Bronchial epithelial cell (primary cell): ENCODE measurements around the gene DTNBP1. TPM values are rescaled to one million over a fixed set of nuclear protein-coding genes. Genes with fewer than 3 reads are reported as not detected.

Source experiments
- DNase-seq: peaks from one replicate; pipeline ENCODE4 v3.0.0-alpha.2; 2010; ENCODE audit warnings: low read depth
- FAIRE-seq: peaks from 2 replicates; lab custom pipeline; 2011; peaks lifted over from hg19 to GRCh38; lab: Jason Lieb, UNC
- H3K27me3 ChIP-seq: 2 replicates; pipeline ENCODE4 v1.5.1; 2011; ENCODE audit warnings: low read length; ENCODE audit not compliant: control insufficient read depth, insufficient read depth
- H3K36me3 ChIP-seq: 2 replicates; pipeline ENCODE4 v1.5.1; 2011; ENCODE audit warnings: low read length; ENCODE audit not compliant: control insufficient read depth, insufficient read depth
- H3K4me3 ChIP-seq: 2 replicates; pipeline ENCODE4 v1.5.1; 2011; ENCODE audit warnings: mild to moderate bottlenecking, low read depth, low read length, control low read depth
- total RNA-seq: library from RNA; depleted of rRNA; stranded (reverse); fragments of >200 nt; gene quantifications from 2 replicates; pipeline ENCODE4 v1.2.1, GENCODE V29; 2014
- TF ChIP-seq, protein P1 (sequence below): IDR thresholded peaks from 2 replicates; pipeline ENCODE4 v1.5.1; 2011; ENCODE audit warnings: mild to moderate bottlenecking, moderate library complexity, low read length, control low read depth, inconsistent platforms; ENCODE audit not compliant: insufficient read depth, severe bottlenecking

Gene DTNBP1, protein sequence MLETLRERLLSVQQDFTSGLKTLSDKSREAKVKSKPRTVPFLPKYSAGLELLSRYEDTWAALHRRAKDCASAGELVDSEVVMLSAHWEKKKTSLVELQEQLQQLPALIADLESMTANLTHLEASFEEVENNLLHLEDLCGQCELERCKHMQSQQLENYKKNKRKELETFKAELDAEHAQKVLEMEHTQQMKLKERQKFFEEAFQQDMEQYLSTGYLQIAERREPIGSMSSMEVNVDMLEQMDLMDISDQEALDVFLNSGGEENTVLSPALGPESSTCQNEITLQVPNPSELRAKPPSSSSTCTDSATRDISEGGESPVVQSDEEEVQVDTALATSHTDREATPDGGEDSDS
- 6.3 and 11.0 TPM in 2 replicates for total RNA-seq

DNA sequence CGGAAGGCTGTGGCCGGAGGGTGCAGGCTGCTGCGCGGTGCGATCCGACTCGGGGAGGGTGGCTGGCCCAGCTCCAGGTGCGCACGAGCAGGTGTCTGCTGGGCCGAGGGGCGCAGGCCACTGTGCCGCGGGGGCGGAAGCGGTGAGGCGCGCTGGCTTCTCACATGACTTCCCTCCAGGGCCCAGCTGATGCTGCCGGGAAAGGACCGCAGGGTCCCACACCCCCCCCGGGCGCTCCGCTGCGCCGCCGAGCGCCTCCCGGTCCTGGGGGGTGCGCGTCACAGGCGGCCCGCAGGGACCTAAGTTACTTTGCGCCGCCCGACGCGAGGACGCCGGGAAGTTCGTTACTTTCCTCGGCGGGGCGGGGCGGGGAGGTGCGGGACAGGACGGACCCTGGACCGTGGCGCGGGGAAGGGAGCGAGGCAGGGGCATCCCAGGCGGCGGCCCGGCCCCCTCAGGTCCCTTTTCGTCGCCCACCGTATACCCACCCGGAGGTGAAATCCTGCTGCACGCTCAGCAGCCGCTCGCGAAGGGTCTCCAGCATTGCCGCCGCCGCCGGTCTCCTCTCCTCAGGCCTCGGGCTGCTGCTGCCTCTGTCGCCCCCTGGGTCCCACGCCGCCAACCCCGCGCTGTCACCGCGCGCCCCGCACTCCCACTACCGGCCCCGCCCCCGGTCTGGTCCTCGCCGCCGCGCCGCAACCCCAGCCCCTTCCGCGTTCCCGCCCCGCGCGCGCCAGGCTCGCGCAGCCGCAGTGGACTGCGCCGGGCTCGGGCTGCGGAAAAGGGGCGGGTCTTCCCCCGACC, at the start of gene DTNBP1:
Gene DTNBP1 (minus strand): TSS at position 703 of the 804 bp plus-strand sequence. CDS start 159 bp downstream, at position 544.
- no peak for FAIRE-seq

DNA sequence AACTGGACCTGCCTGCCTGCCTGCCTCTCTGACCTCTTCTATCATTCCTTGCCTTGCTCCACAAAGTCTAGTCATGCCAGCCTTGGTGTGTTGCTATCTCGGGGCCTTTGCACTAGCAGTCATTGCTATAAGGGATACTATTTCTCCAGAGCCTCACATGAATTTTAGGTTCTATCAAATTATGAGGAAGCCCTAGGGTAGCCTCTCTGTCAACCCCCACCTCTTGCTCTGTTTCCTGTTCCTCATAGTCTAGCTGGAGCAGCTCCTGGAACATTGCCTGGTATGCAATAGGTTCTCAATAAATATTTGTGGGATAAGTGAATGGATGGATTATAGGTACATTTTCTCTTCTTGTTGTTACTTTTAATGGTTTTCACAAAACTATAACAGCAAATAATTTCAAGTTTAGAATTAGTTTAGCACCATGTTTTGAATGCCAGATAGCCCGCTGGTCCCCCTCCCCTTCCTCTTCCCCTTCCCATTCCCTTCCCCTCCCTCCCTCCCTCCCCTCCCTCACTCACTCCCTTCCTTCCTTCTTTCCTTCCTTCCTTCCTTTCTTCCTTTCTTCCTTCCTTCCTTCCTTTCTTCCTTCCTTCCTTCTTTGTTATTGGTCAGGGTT, 46.9 kb upstream of the DTNBP1 start:
- no peak overlapping the region for H3K4me3 ChIP-seq
- TF ChIP-seq, protein P1, sequence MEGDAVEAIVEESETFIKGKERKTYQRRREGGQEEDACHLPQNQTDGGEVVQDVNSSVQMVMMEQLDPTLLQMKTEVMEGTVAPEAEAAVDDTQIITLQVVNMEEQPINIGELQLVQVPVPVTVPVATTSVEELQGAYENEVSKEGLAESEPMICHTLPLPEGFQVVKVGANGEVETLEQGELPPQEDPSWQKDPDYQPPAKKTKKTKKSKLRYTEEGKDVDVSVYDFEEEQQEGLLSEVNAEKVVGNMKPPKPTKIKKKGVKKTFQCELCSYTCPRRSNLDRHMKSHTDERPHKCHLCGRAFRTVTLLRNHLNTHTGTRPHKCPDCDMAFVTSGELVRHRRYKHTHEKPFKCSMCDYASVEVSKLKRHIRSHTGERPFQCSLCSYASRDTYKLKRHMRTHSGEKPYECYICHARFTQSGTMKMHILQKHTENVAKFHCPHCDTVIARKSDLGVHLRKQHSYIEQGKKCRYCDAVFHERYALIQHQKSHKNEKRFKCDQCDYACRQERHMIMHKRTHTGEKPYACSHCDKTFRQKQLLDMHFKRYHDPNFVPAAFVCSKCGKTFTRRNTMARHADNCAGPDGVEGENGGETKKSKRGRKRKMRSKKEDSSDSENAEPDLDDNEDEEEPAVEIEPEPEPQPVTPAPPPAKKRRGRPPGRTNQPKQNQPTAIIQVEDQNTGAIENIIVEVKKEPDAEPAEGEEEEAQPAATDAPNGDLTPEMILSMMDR = no peak
- no peaks in the 10 kb centered on the region for H3K36me3 ChIP-seq
- no peaks in the 10 kb centered on the region for H3K27me3 ChIP-seq
- DNase-seq (no peak), FAIRE-seq (no peak)

More for the DNA sequence above, at the start of gene DTNBP1:
- peak; percentile 40 for DNase-seq
- peak within 1 kb of the TSS; percentile 58 for H3K4me3 ChIP-seq
- H3K36me3 ChIP-seq = no peaks in the 10 kb centered on the region
- TF ChIP-seq, protein P1 = no peak
- H3K27me3 ChIP-seq = no peaks in the 10 kb centered on the region

DNA sequence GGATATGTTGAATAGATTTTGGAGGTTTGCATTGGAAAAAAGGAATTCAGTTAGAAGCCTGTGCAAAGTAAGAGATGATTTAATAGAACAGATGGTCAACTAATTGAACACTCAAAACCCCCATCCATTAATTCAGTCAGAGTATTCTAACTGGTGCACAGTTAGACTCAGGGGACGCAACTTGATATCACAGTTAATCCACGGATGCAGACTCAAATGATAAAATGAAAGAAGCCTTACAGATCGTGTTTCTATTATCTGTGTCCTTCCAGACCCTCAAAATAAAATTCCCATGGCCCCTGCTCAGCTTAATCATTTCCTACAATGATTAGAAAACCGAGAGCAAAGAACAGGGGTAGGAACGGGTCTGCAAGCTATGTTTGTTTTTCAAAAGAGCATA, 45.4 kb upstream of the DTNBP1 start:
- DNase-seq = no peak
- H3K4me3 ChIP-seq = no peak overlapping the region
- no peaks in the 10 kb centered on the region for H3K36me3 ChIP-seq
- TF ChIP-seq, protein P1 = no peak
- FAIRE-seq = no peak
- no peaks in the 10 kb centered on the region for H3K27me3 ChIP-seq

DNA sequence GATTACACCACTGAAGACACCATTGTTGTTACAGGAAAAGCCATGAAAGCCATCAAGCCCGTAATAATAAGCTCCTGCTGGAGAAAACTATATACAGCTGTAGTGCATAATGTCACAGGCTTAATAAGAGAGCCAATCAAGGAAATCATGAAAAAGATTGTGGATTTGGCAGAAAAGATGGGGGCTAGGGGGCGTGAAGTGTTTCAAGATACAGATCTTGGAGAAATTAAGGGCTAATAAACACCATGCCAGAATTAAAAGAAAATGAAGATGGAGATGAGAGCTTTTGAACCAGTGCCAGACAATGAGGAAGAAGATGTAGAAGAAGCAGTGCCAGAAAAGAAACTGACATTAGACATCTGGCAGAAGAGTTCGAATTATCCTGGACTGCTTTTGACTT, 43.2 kb upstream of the DTNBP1 start:
- TF ChIP-seq, protein P1 = no peak
- Histone ChIP-seq H3K36me3 (no peaks in the 10 kb centered on the region), H3K4me3 (no peak overlapping the region), H3K27me3 (no peaks in the 10 kb centered on the region)
- DNase-seq (no peak), FAIRE-seq (no peak)

DNA sequence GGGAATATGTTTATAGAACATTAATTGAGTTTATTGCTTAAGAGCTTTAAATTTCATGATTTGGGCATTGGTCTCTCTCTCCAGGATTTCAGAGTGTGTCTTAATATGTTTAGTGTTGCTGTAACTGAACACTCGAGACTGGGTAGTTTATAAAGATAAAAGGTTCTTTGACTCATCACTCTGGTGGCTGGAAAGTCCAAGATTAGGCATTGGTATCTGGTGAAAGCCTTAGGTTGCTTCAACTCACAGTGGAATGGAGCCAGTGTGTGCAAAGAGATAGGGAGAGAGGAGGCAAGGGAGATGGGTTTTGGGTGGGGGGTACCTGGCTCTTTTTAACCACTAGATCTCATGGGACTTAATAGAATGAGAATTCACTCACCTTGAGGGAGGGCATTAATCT, 35.6 kb upstream of the DTNBP1 start:
- TF ChIP-seq, protein P1 = no peak
- no peaks in the 10 kb centered on the region for H3K27me3 ChIP-seq
- H3K4me3 ChIP-seq = no peak overlapping the region
- no peaks in the 10 kb centered on the region for H3K36me3 ChIP-seq
- DNase-seq (no peak), FAIRE-seq (no peak)
